Smooth muscle cell (in vitro differentiated cells): ENCODE results near the gene MAP4K5. TPM values are rescaled to one million over a fixed set of nuclear protein-coding genes. Genes with fewer than 3 reads are reported as not detected.

Source experiments
- DNase-seq: peaks from one replicate; lab custom pipeline; 2025; ENCODE audit not compliant: unreplicated experiment; lab: John Stamatoyannopoulos, UW
- H2AFZ ChIP-seq: fragments of 200-600 bp; sonication (generic); 2 replicates; pipeline ENCODE4 v1.6.0; 2016; ENCODE audit warnings: antibody characterized with exemption, low read depth, mild to moderate bottlenecking
- H3F3A ChIP-seq: fragments of 200-600 bp; sonication (generic); 2 replicates; pipeline ENCODE4 v1.6.0; 2017; ENCODE audit warnings: antibody characterized with exemption, low read depth
- H3K27ac ChIP-seq: fragments of 200-600 bp; sonication (generic); 2 replicates; pipeline ENCODE4 v1.5.1; 2016; ENCODE audit warnings: low read depth, mild to moderate bottlenecking
- H3K27me3 ChIP-seq: fragments of 200-600 bp; sonication (generic); 2 replicates; pipeline ENCODE4 v1.6.1; 2016; ENCODE audit warnings: low read depth, mild to moderate bottlenecking
- H3K36me3 ChIP-seq: fragments of 200-600 bp; sonication (generic); 2 replicates; pipeline ENCODE4 v1.5.1; 2016; ENCODE audit warnings: low read depth
- H3K4me1 ChIP-seq: fragments of 200-600 bp; sonication (generic); 2 replicates; pipeline ENCODE4 v1.5.1; 2016; ENCODE audit warnings: low read depth
- H3K4me2 ChIP-seq: fragments of 200-600 bp; sonication (generic); 2 replicates; pipeline ENCODE4 v1.6.0; 2016; ENCODE audit warnings: mild to moderate bottlenecking
- H3K4me3 ChIP-seq: fragments of 200-600 bp; sonication (generic); 2 replicates; pipeline ENCODE4 v1.5.1; 2016; ENCODE audit warnings: mild to moderate bottlenecking
- H3K79me2 ChIP-seq: fragments of 200-600 bp; sonication (generic); 2 replicates; pipeline ENCODE4 v1.6.0; 2016; ENCODE audit warnings: low read depth, mild to moderate bottlenecking
- H3K9ac ChIP-seq: fragments of 200-600 bp; sonication (generic); 2 replicates; pipeline ENCODE4 v1.6.0; 2016; ENCODE audit warnings: low read depth
- H3K9me3 ChIP-seq: fragments of 200-600 bp; sonication (generic); replicated peaks from 2 replicates; pipeline ENCODE4 v1.5.1; 2016; ENCODE audit warnings: low read depth
- H4K20me1 ChIP-seq: fragments of 200-600 bp; sonication (generic); 2 replicates; pipeline ENCODE4 v1.6.0; 2016; ENCODE audit warnings: low read depth
- WGBS: methylation state at CpG from one replicate; pipeline ENCODE4 v1.1.7; 2016; ENCODE audit warnings: low lambda C conversion rate; 5-methylcytosine and 5-hydroxymethylcytosine counted together
- polyA plus RNA-seq: library from polyadenylated mRNA; unstranded; fragments of >200 nt; fragmentation: Nextera tagmentation; extraction: Ambion mirVana; gene quantifications from 2 replicates; pipeline ENCODE4 v1.2.1, GENCODE V29; 2016
- total RNA-seq: library from RNA; depleted of rRNA; stranded (reverse); fragments of >200 nt; gene quantifications from 2 replicates; pipeline ENCODE4 v1.2.3, GENCODE V29; 2014
- TF ChIP-seq, protein P1 (sequence below): fragments of 200-600 bp; sonication (generic); IDR thresholded peaks from 2 replicates; pipeline ENCODE4 v1.5.1; 2017; ENCODE audit warnings: borderline replicate concordance, mild to moderate bottlenecking, antibody characterized with exemption; ENCODE audit not compliant: insufficient read depth, poor library complexity, severe bottlenecking

MAP4K5 gene
- total and polyA plus RNA-seq, 2 experiments from 2014 or later: 35.4 to 115 TPM

DNA sequence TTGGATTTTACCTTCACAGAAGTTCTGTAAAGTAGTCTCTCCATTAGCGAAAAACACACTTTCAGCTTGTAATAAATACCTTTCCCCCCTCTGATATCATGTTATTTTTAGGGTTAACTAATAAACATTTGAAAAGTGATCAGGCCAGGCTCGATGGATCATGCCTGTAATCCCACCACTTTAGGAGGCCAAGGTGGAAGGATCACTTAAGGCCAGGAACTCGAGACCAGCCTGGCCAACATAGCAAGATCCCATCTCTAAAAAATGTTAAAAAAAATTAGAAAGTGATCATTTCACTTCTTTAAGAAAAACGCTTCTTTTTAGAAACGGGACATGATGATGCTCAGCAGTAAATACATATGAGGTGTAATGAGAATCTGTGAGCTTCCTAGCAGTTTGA lies 137.7 kb downstream of the MAP4K5 start:
- no peaks in the 10 kb centered on the region for H3F3A ChIP-seq
- H3K79me2 ChIP-seq: no peaks in the 10 kb centered on the region
- no peaks in the 10 kb centered on the region for H3K36me3 ChIP-seq
- no peak for DNase-seq
- WGBS: 95% methylated on average over 5 of the region's 5 CpGs
- TF ChIP-seq, protein P1, sequence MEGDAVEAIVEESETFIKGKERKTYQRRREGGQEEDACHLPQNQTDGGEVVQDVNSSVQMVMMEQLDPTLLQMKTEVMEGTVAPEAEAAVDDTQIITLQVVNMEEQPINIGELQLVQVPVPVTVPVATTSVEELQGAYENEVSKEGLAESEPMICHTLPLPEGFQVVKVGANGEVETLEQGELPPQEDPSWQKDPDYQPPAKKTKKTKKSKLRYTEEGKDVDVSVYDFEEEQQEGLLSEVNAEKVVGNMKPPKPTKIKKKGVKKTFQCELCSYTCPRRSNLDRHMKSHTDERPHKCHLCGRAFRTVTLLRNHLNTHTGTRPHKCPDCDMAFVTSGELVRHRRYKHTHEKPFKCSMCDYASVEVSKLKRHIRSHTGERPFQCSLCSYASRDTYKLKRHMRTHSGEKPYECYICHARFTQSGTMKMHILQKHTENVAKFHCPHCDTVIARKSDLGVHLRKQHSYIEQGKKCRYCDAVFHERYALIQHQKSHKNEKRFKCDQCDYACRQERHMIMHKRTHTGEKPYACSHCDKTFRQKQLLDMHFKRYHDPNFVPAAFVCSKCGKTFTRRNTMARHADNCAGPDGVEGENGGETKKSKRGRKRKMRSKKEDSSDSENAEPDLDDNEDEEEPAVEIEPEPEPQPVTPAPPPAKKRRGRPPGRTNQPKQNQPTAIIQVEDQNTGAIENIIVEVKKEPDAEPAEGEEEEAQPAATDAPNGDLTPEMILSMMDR: no peak
- H4K20me1 ChIP-seq: no peaks in the 10 kb centered on the region
- no peak overlapping the region for H3K4me2 ChIP-seq
- no peak overlapping the region for H2AFZ ChIP-seq
- H3K9ac ChIP-seq: no peak overlapping the region
- no peaks in the 10 kb centered on the region for H3K9me3 ChIP-seq
- H3K4me3 ChIP-seq: no peak overlapping the region
- H3K4me1 ChIP-seq: no peaks in the 10 kb centered on the region
- no peaks in the 10 kb centered on the region for H3K27me3 ChIP-seq
- H3K27ac ChIP-seq: no peak overlapping the region

DNA sequence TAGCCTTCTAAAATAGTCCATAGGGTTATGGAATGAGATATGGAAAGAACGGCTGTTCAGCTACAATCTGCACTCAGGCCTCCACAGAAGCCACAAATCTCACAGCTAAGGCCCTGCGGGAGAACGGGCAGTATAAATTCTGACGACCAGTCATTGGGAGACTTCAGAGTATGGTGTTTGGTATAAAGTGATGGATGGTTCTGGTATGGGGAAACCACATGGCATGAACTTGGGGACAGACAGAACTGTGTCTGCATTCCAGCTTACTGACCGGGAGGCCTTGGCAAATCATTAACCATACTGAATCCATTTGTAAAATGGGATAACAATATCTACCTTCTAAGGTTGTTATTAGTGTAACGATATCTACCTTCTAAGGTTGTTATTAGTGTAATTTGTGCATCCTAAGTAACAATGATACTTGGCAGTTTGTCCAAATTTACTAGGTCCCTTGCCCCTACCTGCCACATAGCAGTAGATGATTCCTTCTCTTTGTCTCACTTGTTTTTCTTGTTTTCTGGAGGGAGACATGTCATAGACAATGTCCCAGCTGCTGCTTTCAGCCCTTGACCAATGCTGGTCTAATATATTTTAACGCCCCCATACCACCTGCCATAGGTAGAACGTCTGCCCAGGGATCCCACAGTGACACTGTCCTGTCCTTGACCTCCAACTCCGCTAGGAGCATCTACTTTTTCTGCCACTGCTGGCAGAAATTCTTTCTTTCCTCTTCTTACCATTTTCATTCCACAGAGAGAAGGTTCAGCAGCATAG lies 142.5 kb downstream of the MAP4K5 start:
- Histone ChIP-seq H3K4me3 (no peak overlapping the region), H3K4me1 (no peaks in the 10 kb centered on the region), H3F3A (no peaks in the 10 kb centered on the region), H3K79me2 (no peaks in the 10 kb centered on the region), H4K20me1 (no peaks in the 10 kb centered on the region), H3K9ac (no peak overlapping the region), H3K27me3 (no peaks in the 10 kb centered on the region), H2AFZ (no peak overlapping the region), H3K9me3 (no peaks in the 10 kb centered on the region), H3K4me2 (no peak overlapping the region), H3K36me3 (no peaks in the 10 kb centered on the region), H3K27ac (no peak overlapping the region)
- no peak for DNase-seq
- TF ChIP-seq, protein P1: no peak
- WGBS: 89% methylated on average over 9 of the region's 9 CpGs

DNA sequence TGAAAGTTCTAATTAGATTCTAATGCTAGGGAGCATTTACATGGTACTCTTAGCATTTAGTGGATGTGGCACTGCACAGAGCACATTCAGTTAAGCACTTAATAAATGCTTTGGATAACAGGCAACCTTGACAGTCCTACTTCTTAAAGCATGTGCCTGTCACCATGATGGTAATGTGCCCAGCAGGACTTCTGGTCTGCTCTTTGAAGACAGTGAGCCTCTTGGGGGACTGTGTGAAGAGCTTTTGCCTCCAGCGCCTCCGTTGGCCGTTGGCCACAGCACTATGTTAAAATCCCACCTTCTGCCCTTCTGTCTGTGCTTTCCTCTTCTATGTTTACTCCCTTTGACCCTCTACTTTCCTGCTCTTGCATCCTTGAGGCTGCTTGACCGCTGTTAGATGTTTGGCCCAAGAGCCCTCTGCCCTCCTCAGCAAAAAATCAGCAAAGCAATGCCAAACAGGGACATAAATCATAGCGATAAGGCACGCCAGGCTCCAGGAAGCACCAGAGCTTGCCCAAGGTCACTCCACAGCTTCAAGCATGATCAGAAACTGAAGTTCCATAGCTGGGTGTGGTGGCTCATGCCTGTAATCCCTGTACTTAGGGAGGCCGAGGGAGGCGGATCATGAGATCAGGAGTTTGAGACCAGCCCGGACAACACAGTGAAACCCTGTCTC lies 144.0 kb downstream of the MAP4K5 start:
- TF ChIP-seq, protein P1: no peak
- Histone ChIP-seq H3K27ac (no peak overlapping the region), H3K4me2 (no peak overlapping the region)

DNA sequence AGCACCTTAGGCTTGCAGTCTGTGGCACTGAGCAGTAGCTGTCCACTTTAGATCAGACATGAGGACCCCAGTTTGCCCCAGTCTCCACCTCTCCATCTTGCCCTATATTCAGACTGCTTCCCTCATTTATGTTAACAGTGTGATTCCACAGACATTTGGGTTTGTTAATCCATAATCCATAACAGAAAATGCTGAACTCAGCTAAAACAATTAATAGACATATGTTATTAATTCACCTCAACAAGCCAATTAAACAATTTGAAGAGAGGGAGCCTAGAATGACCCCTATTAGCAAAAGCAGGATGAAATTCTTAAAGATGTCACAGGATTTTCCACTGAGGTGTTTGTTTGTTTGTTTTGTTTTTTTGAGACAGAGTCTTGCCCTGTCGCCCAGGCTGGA lies 144.8 kb downstream of the MAP4K5 start:
- 92% methylated on average over 1 of the region's 1 CpG for WGBS
- no peaks in the 10 kb centered on the region for H3K36me3 ChIP-seq
- peaks cover 6% of the 10 kb centered on the region for H3K4me1 ChIP-seq
- no peak overlapping the region for H3K4me2 ChIP-seq
- H3K9ac ChIP-seq: no peak overlapping the region
- no peaks in the 10 kb centered on the region for H3K27me3 ChIP-seq
- H3K27ac ChIP-seq: no peak overlapping the region
- no peaks in the 10 kb centered on the region for H3K9me3 ChIP-seq
- no peaks in the 10 kb centered on the region for H3K79me2 ChIP-seq
- H4K20me1 ChIP-seq: no peaks in the 10 kb centered on the region
- no peaks in the 10 kb centered on the region for H3F3A ChIP-seq
- no peak overlapping the region for H3K4me3 ChIP-seq
- TF ChIP-seq, protein P1: no peak
- no peak for DNase-seq
- no peak overlapping the region for H2AFZ ChIP-seq

More for the DNA sequence above, 144.0 kb downstream of the MAP4K5 start:
- Histone ChIP-seq H3F3A (no peaks in the 10 kb centered on the region), H3K9ac (no peak overlapping the region), H3K4me3 (no peak overlapping the region), H4K20me1 (no peaks in the 10 kb centered on the region), H3K27me3 (no peaks in the 10 kb centered on the region), H2AFZ (no peak overlapping the region), H3K36me3 (no peaks in the 10 kb centered on the region), H3K9me3 (no peaks in the 10 kb centered on the region), H3K4me1 (peaks cover 6% of the 10 kb centered on the region), H3K79me2 (no peaks in the 10 kb centered on the region)
- 52% methylated on average over 9 of the region's 9 CpGs for WGBS
- DNase-seq: no peak
